Astrocyte (in vitro differentiated cells and primary cell): Measurements from ENCODE around the gene LRP10.

ENCODE experiments used
- EZH2 ChIP-seq: IDR thresholded peaks from 2 replicates; pipeline ENCODE4 v1.6.1; 2012; ENCODE audit warnings: mild to moderate bottlenecking, low read length, inconsistent platforms; ENCODE audit not compliant: insufficient read depth
- TF ChIP-seq, protein P1 (sequence below): IDR thresholded peaks from 2 replicates; pipeline ENCODE4 v1.5.1; 2011; ENCODE audit warnings: low read depth, mild to moderate bottlenecking, inconsistent platforms, low read length, moderate library complexity; ENCODE audit not compliant: insufficient read depth

DNA sequence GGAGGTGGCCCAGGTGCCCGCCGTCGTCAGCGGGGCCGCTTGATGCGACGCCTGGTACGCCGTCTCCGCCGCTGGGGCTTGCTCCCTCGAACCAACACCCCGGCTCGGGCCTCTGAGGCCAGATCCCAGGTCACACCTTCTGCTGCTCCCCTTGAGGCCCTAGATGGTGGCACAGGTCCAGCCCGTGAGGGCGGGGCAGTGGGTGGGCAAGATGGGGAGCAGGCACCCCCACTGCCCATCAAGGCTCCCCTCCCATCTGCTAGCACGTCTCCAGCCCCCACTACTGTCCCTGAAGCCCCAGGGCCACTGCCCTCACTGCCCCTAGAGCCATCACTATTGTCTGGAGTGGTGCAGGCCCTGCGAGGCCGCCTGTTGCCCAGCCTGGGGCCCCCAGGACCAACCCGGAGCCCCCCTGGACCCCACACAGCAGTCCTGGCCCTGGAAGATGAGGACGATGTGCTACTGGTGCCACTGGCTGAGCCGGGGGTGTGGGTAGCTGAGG is 5.5 kb downstream of the LRP10 start:
- TF ChIP-seq, protein P1, sequence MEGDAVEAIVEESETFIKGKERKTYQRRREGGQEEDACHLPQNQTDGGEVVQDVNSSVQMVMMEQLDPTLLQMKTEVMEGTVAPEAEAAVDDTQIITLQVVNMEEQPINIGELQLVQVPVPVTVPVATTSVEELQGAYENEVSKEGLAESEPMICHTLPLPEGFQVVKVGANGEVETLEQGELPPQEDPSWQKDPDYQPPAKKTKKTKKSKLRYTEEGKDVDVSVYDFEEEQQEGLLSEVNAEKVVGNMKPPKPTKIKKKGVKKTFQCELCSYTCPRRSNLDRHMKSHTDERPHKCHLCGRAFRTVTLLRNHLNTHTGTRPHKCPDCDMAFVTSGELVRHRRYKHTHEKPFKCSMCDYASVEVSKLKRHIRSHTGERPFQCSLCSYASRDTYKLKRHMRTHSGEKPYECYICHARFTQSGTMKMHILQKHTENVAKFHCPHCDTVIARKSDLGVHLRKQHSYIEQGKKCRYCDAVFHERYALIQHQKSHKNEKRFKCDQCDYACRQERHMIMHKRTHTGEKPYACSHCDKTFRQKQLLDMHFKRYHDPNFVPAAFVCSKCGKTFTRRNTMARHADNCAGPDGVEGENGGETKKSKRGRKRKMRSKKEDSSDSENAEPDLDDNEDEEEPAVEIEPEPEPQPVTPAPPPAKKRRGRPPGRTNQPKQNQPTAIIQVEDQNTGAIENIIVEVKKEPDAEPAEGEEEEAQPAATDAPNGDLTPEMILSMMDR: no peak
- no peak for TF ChIP-seq EZH2
